SK-N-SH treated with all-trans-retinoic acid at 6 μM for 48 hours (cell line): Measurements from ENCODE around the gene TESPA1.
"Not testable (repeated sequence)": the region's sequence is repeated elsewhere in the genome, so short reads cannot be mapped to it uniquely, and the experiment has no call there.

Experiments used
- ATAC-seq: fragments of 200-7000 bp; cut with Tn5 transposase; 3 replicates; pipeline ENCODE4 v1.9.1; 2020; ENCODE audit warnings: mild to moderate bottlenecking, moderate library complexity
- ARNTL ChIP-seq: fragments of 450-650 bp; formaldehyde crosslinking; IDR thresholded peaks from 2 replicates; pipeline ENCODE4 v1.5.0; 2020; ENCODE audit warnings: low read depth, mild to moderate bottlenecking, moderate library complexity, borderline replicate concordance
- BACH2 ChIP-seq: fragments of 250-450 bp; sonication (Bioruptor Pico); IDR thresholded peaks from 2 replicates; pipeline ENCODE4 v1.9.0; 2021; ENCODE audit warnings: mild to moderate bottlenecking, borderline replicate concordance
- CREB5 ChIP-seq: fragments of 250-450 bp; sonication (Bioruptor Pico); IDR thresholded peaks from 2 replicates; pipeline ENCODE4 v1.5.1; 2020; ENCODE audit warnings: low read depth, mild to moderate bottlenecking, moderate library complexity
- CSDC2 ChIP-seq: fragments of 250-450 bp; sonication (Bioruptor Pico); IDR thresholded peaks from 2 replicates; pipeline ENCODE4 v1.5.0; 2020; ENCODE audit warnings: mild to moderate bottlenecking, moderate library complexity
- CSRNP3 ChIP-seq: fragments of 250-450 bp; sonication (Bioruptor Pico); IDR thresholded peaks from 2 replicates; pipeline ENCODE4 v1.5.1; 2021; ENCODE audit warnings: mild to moderate bottlenecking, moderate library complexity
- ESRRG ChIP-seq: fragments of 250-450 bp; sonication (Bioruptor Pico); IDR thresholded peaks from 2 replicates; pipeline ENCODE4 v1.6.1; 2021; ENCODE audit warnings: mild to moderate bottlenecking
- GLIS3 ChIP-seq: fragments of 250-450 bp; sonication (Bioruptor Pico); IDR thresholded peaks from 2 replicates; pipeline ENCODE4 v1.5.0; 2020; ENCODE audit warnings: mild to moderate bottlenecking, moderate library complexity
- ISL1 ChIP-seq: fragments of 250-450 bp; sonication (Bioruptor Pico); IDR thresholded peaks from 2 replicates; pipeline ENCODE4 v2.1.2; 2022; ENCODE audit warnings: mild to moderate bottlenecking, moderate library complexity
- OSR1 ChIP-seq: fragments of 250-450 bp; sonication (Bioruptor Pico); IDR thresholded peaks from 2 replicates; pipeline ENCODE4 v1.8.0; 2022; ENCODE audit warnings: moderate library complexity, mild to moderate bottlenecking, inconsistent platforms
- PATZ1 ChIP-seq: fragments of 250-450 bp; sonication (Bioruptor Pico); IDR thresholded peaks from 2 replicates; pipeline ENCODE4 v1.8.0; 2020; ENCODE audit warnings: mild to moderate bottlenecking, moderate library complexity, borderline replicate concordance
- PPARA ChIP-seq: fragments of 250-450 bp; sonication (Bioruptor Pico); IDR thresholded peaks from 2 replicates; pipeline ENCODE4 v1.5.0; 2020; ENCODE audit warnings: mild to moderate bottlenecking, borderline replicate concordance
- RARB ChIP-seq: fragments of 250-450 bp; sonication (Bioruptor Pico); IDR thresholded peaks from 2 replicates; pipeline ENCODE4 v1.8.0; 2021; ENCODE audit warnings: mild to moderate bottlenecking, moderate library complexity
- SNAI2 ChIP-seq: fragments of 250-450 bp; sonication (Bioruptor Pico); IDR thresholded peaks from 2 replicates; pipeline ENCODE4 v1.5.0; 2020; ENCODE audit warnings: mild to moderate bottlenecking, moderate library complexity
- TCF4 ChIP-seq: fragments of 250-450 bp; sonication (Bioruptor Pico); IDR thresholded peaks from 2 replicates; pipeline ENCODE4 v1.8.0; 2021; ENCODE audit warnings: mild to moderate bottlenecking, moderate library complexity, borderline replicate concordance
- TOX ChIP-seq: fragments of 250-450 bp; sonication (Bioruptor Pico); IDR thresholded peaks from 2 replicates; pipeline ENCODE4 v1.8.0; 2021; ENCODE audit warnings: mild to moderate bottlenecking, moderate library complexity, borderline replicate concordance
- ZC3H10 ChIP-seq: fragments of 250-450 bp; sonication (Bioruptor Pico); IDR thresholded peaks from 2 replicates; pipeline ENCODE4 v1.5.1; 2021; ENCODE audit warnings: mild to moderate bottlenecking, moderate library complexity
- ZFP3 ChIP-seq: fragments of 250-450 bp; sonication (Bioruptor Pico); IDR thresholded peaks from 2 replicates; pipeline ENCODE4 v1.5.0; 2020; ENCODE audit warnings: mild to moderate bottlenecking, moderate library complexity
- ZFP30 ChIP-seq: fragments of 450-650 bp; formaldehyde crosslinking; IDR thresholded peaks from 2 replicates; pipeline ENCODE4 v1.5.0; 2022; ENCODE audit warnings: mild to moderate bottlenecking, moderate library complexity
- ZNF70 ChIP-seq: fragments of 450-650 bp; formaldehyde crosslinking; IDR thresholded peaks from 2 replicates; pipeline ENCODE4 v1.5.0; 2020; ENCODE audit warnings: mild to moderate bottlenecking, moderate library complexity
- ZNF8 ChIP-seq: fragments of 450-650 bp; formaldehyde crosslinking; IDR thresholded peaks from 2 replicates; pipeline ENCODE4 v1.5.0; 2020; ENCODE audit warnings: mild to moderate bottlenecking, moderate library complexity

Gene TESPA1

DNA sequence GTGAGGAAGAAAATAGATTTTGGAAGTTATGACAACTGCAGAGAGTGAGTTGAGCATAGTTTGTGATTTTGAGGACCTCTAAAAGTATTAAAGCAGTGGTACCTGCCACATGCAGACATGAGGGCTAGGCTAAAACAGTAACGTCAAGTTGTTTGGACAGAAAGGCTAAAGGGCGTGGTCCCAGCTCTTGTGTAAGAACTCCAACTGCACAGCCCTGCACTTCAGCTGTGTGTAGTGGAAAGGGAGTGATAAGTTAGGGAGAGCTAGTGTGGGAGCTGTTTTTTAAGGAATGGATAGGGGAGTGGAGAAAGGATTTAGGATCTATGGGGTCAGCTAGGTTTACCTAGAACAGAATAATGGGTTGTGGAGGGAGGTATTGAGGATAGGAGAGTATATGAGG, 39.5 kb downstream of the TESPA1 start:
- ATAC-seq = no peak
- TF ChIP-seq CREB5 (CRISPR knock-in tag) (no peak), PATZ1 (CRISPR knock-in tag) (no peak), ISL1 (CRISPR knock-in tag) (no peak), PPARA (CRISPR knock-in tag) (no peak), ARNTL (no peak), OSR1 (CRISPR knock-in tag) (no peak), ZNF8 (CRISPR knock-in tag) (no peak)

- ATAC-seq = not testable (repeated sequence)
Measured at GRCh38 chr12:54943292-54943691, 41.3 kb downstream of the TESPA1 start.

DNA sequence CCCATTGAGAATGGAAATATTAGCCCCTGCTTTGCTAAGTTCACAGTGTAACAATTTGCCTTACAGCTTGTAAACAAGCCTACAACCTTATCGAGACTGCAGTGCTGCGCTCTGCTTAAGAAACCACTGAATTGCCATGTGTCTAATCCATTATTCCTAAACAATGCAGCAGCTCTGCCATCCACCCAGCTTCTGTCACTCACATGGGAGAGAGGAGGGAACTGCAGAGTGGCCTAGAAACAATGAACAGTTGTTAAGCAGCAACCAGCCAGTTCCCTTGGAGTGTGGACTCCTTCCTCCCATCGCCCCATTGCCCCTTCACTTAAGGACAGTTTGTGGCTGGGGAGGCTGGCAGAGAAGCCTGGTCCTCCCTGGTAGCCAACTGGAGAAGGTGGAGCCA, 42.9 kb downstream of the TESPA1 start:
- TF ChIP-seq CSRNP3 (CRISPR knock-in tag) (no peak), SNAI2 (no peak), RARB (CRISPR knock-in tag) (no peak), ZNF8 (CRISPR knock-in tag) (no peak), BACH2 (CRISPR knock-in tag) (no peak), ZNF70 (CRISPR knock-in tag) (no peak), CSDC2 (CRISPR knock-in tag) (no peak), PPARA (CRISPR knock-in tag) (no peak)
- TF ChIP-seq, all 23 proteins: peak for 0
- no peak for ATAC-seq

DNA sequence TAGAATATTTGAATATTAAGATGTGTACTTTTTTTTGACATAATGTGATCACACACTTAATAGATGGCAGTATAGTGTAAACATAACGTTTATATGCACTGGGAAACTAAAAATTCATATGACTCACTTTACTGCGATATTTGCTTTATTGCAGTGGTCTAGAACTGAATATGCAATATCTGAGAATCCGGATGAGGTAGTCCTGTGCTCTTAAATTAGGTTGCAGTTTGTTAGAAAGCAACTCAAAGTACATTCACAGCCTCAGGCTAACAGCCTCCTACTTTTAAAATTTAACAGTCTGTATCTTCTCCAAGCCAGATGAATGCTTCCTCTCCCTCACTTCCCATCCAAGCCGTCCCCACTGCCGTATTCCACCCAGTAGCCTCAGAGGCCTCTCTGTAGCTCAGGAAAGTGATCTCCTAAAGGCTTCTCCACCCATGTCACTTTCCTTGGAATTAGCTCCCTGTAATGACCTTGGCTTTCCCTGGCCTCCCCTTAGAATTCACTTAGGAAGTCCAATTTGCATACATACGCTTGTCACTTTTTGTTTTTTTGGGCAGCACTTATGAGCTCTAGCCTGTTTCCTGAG, 43.7 kb downstream of the TESPA1 start:
- ATAC-seq = no peak
- TF ChIP-seq ZFP30 (no peak), PPARA (CRISPR knock-in tag) (no peak), OSR1 (CRISPR knock-in tag) (no peak), CSRNP3 (CRISPR knock-in tag) (no peak), GLIS3 (CRISPR knock-in tag) (no peak), ZC3H10 (CRISPR knock-in tag) (no peak), ARNTL (no peak), TCF4 (no peak), CREB5 (CRISPR knock-in tag) (no peak), RARB (CRISPR knock-in tag) (no peak), ISL1 (CRISPR knock-in tag) (no peak), ESRRG (CRISPR knock-in tag) (no peak), BACH2 (CRISPR knock-in tag) (no peak), ZNF8 (CRISPR knock-in tag) (no peak), CSDC2 (CRISPR knock-in tag) (no peak), ZFP3 (CRISPR knock-in tag) (no peak), TOX (CRISPR knock-in tag) (no peak), SNAI2 (no peak), ZNF70 (CRISPR knock-in tag) (no peak)
